ENCODE measurements around the gene SLC35F3. TPM values are rescaled to one million over a fixed set of nuclear protein-coding genes. Genes with fewer than 3 reads are reported as not detected.
"Not testable (repeated sequence)": the region's sequence is repeated elsewhere in the genome, so short reads cannot be mapped to it uniquely, and the experiment has no call there.

Gene SLC35F3
- total RNA-seq, 1 experiment from 2014 or later = 0.94 TPM

GRCh38 chr1:234244482-234244881 lies 340.0 kb downstream of the SLC35F3 start (continued):
- TF ChIP-seq HMGXB4 (CRISPR knock-in tag; IDR thresholded peaks at IDR 0.05) (no peak), ZBTB43 (CRISPR knock-in tag; IDR thresholded peaks at IDR 0.05) (no peak), GRHL2 (CRISPR knock-in tag; IDR thresholded peaks at IDR 0.05; ENCODE audit: insufficient replicate concordance, severe bottlenecking) (no peak), STAT6 (CRISPR knock-in tag; conservative IDR thresholded peaks at IDR 0.05; ENCODE audit: low read depth) (no peak), E2F5 (CRISPR knock-in tag; IDR thresholded peaks at IDR 0.05) (no peak), JUN (CRISPR knock-in tag; IDR thresholded peaks at IDR 0.05) (no peak)

GRCh38 chr1:234246638-234247116 lies 342.2 kb downstream of the SLC35F3 start:
- H3K4me3 Mint-ChIP-seq = no peak overlapping the region
- H3K9me3 Mint-ChIP-seq = peaks cover 26% of the 10 kb centered on the region
- ATAC-seq = no peak
- CTCF ChIA-PET = no interaction called here
- POLR2A ChIA-PET = no interaction called here
- H3K4me1 Mint-ChIP-seq = peaks cover 19% of the 10 kb centered on the region
- H3K27me3 Mint-ChIP-seq (ENCODE audit: low read depth) = no peaks in the 10 kb centered on the region; the same call in 1 of the 2 replicates
- TF ChIP-seq IRF2 (CRISPR knock-in tag; IDR thresholded peaks at IDR 0.05; ENCODE audit: borderline replicate concordance, low read depth) (no peak), SOX15 (CRISPR knock-in tag; IDR thresholded peaks at IDR 0.05) (no peak), ESRRA (CRISPR knock-in tag; IDR thresholded peaks at IDR 0.05; ENCODE audit: borderline replicate concordance) (no peak), ZMAT4 (CRISPR knock-in tag; IDR thresholded peaks at IDR 0.05) (no peak), ZNF416 (CRISPR knock-in tag; IDR thresholded peaks at IDR 0.05) (no peak)
- no peak overlapping the region for H3K27ac Mint-ChIP-seq
- H3K36me3 Mint-ChIP-seq = peaks cover 13% of the 10 kb centered on the region
- DNase-seq (ENCODE audit: low spot score) = no peak

- H3K27me3 Mint-ChIP-seq (ENCODE audit: low read depth); H3K4me3 Mint-ChIP-seq; CTCF ChIA-PET; H3K27ac Mint-ChIP-seq; POLR2A ChIA-PET; DNase-seq (ENCODE audit: low spot score); ATAC-seq: not testable (repeated sequence)
- H3K4me1 Mint-ChIP-seq = peaks cover 17% of the 10 kb centered on the region
- peaks cover 26% of the 10 kb centered on the region for H3K9me3 Mint-ChIP-seq
- H3K36me3 Mint-ChIP-seq = peaks cover 13% of the 10 kb centered on the region
Observed at GRCh38 chr1:234247746-234248145, 343.3 kb downstream of the SLC35F3 start.

GRCh38 chr1:234250747-234251146 lies 346.3 kb downstream of the SLC35F3 start:
- peak; percentile 41 for DNase-seq (ENCODE audit: low spot score)
- ChIA-PET CTCF (interaction anchor here (1.3 kb wide), 1 partner anchor 59 kb away, joined by 8 read pairs; no protein-coding TSS in a partner anchor), POLR2A (no interaction called here)
- ATAC-seq = peak; percentile 98
- Mint-ChIP-seq H3K9me3 (peaks cover 26% of the 10 kb centered on the region), H3K4me1 (peaks cover 17% of the 10 kb centered on the region), H3K27ac (peak overlapping the region; percentile 69), H3K36me3 (peaks cover 13% of the 10 kb centered on the region), H3K27me3 (ENCODE audit: low read depth) (no peaks in the 10 kb centered on the region), H3K4me3 (no peak overlapping the region; the same call in 1 of the 2 replicates)
- TF ChIP-seq GABPB1 (CRISPR knock-in tag; IDR thresholded peaks at IDR 0.05) (no peak), STAT6 (CRISPR knock-in tag; conservative IDR thresholded peaks at IDR 0.05; ENCODE audit: low read depth) (no peak)
